ENCODE results near the gene LAPTM5. TPM values are rescaled to one million over a fixed set of nuclear protein-coding genes. Genes with fewer than 3 reads are reported as not detected.

Gene LAPTM5
- total RNA-seq, 4 donors from 2014 or later: 2.3 to 14.8 (median 10.1) TPM

GRCh38 chr1:30751830-30752650, 5.5 kb downstream of the LAPTM5 start:
- no peaks in the 10 kb centered on the region for H3K9me3 ChIP-seq
- intact Hi-C loops (cut with DNase I; ENCODE audit: low total_unique reads): no loop called here
- H3K27me3 ChIP-seq: no peaks in the 10 kb centered on the region
- no peak for DNase-seq
- ATAC-seq: no peak
- in situ Hi-C loops (cut with MboI; ENCODE audit: low sequenced_read_pairs in 4 of 4): no loop called here
- H3K4me3 ChIP-seq: no peak overlapping the region
- TF ChIP-seq CTCF (IDR thresholded peaks at IDR 0.05 in 4 of 5, conservative IDR thresholded peaks at IDR 0.05 in 1 of 5): no peak
- no peak for TF ChIP-seq POLR2A (IDR thresholded peaks at IDR 0.05)
- H3K36me3 ChIP-seq: no peaks in the 10 kb centered on the region
- H3K27ac ChIP-seq: no peak overlapping the region
- no peaks in the 10 kb centered on the region for H3K4me1 ChIP-seq

DNA sequence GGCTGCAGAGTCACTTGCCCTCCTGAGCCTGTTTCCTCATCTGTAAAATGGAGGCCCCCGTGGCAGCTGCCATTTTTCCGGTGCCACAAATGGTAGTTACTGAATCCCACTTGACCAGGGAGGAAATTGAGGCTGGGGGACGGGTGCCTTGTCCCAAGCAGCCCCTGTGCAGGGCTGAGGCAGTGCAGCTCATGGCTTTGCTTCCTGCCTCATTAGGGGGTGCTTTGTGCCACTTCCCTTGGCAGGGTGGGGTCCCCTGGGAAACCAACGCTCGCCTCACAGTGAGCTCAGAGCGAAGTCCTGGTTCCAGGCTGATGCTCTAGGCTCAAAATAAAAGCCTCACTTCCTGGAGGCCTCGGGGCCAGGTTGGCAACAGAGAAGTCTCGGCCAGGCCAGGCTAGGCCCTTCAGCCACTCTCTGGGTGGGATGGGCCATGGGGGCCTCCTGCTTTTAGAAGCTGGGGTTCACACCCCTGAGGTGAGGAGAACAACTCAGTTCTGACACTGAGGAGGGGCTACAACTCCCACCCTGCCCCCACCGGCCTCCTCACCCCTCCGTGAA, 6.8 kb downstream of the LAPTM5 start:
- H3K36me3 ChIP-seq: no peaks in the 10 kb centered on the region
- TF ChIP-seq CTCF (IDR thresholded peaks at IDR 0.05 in 4 of 5, conservative IDR thresholded peaks at IDR 0.05 in 1 of 5): no peak
- no peak for TF ChIP-seq POLR2A (IDR thresholded peaks at IDR 0.05)
- no peaks in the 10 kb centered on the region for H3K4me1 ChIP-seq
- H3K27me3 ChIP-seq: no peaks in the 10 kb centered on the region
- in situ Hi-C loops (cut with MboI; ENCODE audit: low sequenced_read_pairs in 4 of 4): no loop called here
- ATAC-seq (no peak), DNase-seq (no peak)
- no peak overlapping the region for H3K27ac ChIP-seq
- H3K9me3 ChIP-seq: no peaks in the 10 kb centered on the region
- no peak overlapping the region for H3K4me3 ChIP-seq
- intact Hi-C loops (cut with DNase I; ENCODE audit: low total_unique reads): no loop called here

- intact Hi-C loops (cut with DNase I; ENCODE audit: low total_unique reads): no loop called here
- Histone ChIP-seq H3K27ac (no peak overlapping the region), H3K27me3 (no peaks in the 10 kb centered on the region), H3K4me1 (no peaks in the 10 kb centered on the region), H3K9me3 (no peaks in the 10 kb centered on the region), H3K4me3 (no peak overlapping the region), H3K36me3 (no peaks in the 10 kb centered on the region)
- ATAC-seq (no peak), DNase-seq (no peak)
- in situ Hi-C loops (cut with MboI; ENCODE audit: low sequenced_read_pairs in 4 of 4): no loop called here
- no peak for TF ChIP-seq POLR2A (IDR thresholded peaks at IDR 0.05)
- TF ChIP-seq CTCF (IDR thresholded peaks at IDR 0.05 in 4 of 5, conservative IDR thresholded peaks at IDR 0.05 in 1 of 5): no peak
Observed at GRCh38 chr1:30749691-30750583, 7.6 kb downstream of the LAPTM5 start.

DNA sequence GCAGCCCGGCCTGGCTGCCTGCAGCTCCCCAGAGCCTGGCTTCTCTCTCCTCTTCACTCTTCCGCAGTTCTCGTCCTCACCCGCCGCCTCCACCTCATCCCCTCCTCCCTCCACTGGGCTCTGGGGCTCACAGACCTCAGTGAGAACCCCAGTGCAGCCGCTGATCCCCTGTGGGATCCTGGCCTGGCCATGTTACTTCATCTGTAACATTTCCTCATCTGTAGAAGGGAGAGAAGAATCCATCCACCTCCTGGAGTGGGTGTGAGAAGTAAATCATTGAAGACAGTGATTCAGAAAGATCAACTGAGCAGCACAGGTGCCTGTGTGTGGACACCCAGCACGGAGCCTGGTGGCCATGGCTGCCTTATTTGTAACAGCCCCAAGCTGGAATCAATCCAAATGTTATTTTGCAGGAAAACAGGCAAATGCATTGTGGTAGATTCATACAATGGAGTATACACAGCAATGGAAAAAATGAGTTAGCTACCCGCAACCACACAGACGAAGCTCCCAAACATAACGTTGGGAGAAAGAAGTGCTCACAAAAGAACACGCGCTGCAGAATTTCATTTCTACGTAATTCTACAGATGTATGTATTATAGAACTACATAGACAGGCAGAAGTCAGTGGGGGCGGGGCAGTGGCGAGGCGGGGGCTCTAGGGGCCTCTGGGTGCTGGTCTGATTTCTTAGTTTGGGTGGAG, 8.7 kb downstream of the LAPTM5 start:
- no peaks in the 10 kb centered on the region for H3K4me1 ChIP-seq
- ATAC-seq (no peak), DNase-seq (no peak)
- in situ Hi-C loops (cut with MboI; ENCODE audit: low sequenced_read_pairs in 4 of 4): no loop called here
- H3K9me3 ChIP-seq: no peaks in the 10 kb centered on the region
- H3K4me3 ChIP-seq: no peak overlapping the region
- no peak for TF ChIP-seq POLR2A (IDR thresholded peaks at IDR 0.05)
- no peak for TF ChIP-seq CTCF (IDR thresholded peaks at IDR 0.05 in 4 of 5, conservative IDR thresholded peaks at IDR 0.05 in 1 of 5)
- H3K36me3 ChIP-seq: no peaks in the 10 kb centered on the region
- intact Hi-C loops (cut with DNase I; ENCODE audit: low total_unique reads): no loop called here
- H3K27me3 ChIP-seq: no peaks in the 10 kb centered on the region
- no peak overlapping the region for H3K27ac ChIP-seq

Measured in gastrocnemius medialis (tissue), 4 donors.